Fibroblast of lung (primary cell): Measurements from ENCODE around the gene GPC6.

ENCODE experiments used
- EZH2 ChIP-seq: IDR thresholded peaks from 2 replicates; pipeline ENCODE4 v1.5.1; 2012; ENCODE audit warnings: low read length, control low read depth, mild to moderate bottlenecking; ENCODE audit errors: missing control alignments
- TF ChIP-seq, protein P1 (sequence below), 2 donors: IDR thresholded peaks in 1 of 2; conservative IDR thresholded peaks in 1 of 2; 1 replicate in 1 of 2; 2 replicates in 1 of 2; pipeline ENCODE4 v1.5.1; 2011 to 2012; ENCODE audit warnings: low read length in 2 of 2, control low read depth in 1 of 2, inconsistent platforms in 1 of 2, low read depth in 1 of 2, mild to moderate bottlenecking in 1 of 2

DNA sequence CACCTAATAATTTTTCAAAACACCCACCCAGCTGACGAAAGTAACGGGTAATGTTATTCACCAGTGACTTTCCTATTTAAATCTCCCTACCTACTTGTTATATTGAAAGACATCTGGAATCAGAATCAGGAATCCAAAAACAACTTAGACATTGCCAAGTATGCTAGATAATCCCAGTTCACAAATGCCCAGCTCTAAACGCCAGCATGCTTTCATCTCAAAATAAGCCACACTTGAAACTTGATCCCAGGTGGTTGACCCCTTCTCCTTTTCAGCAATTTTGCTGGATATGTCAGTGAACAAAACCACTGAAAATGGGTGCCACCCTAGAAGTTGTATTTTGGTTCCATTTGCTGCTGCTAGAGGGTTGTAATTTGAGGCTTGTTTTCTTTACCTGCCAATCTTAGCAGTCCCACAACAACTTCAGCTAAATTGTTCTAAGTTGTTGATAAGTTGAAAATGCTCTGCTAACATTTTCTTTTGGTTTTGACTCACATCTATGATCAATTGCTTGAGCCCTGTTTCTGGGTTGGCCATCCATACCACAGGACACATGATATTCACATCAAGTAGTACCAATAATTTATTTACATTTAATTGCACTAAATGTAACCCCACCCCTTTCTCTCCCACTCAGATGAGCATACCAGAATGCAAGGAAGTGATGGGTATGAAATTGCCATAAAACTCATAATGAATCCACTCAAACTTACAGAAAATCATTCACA, 1186.4 kb downstream of the GPC6 start:
- TF ChIP-seq, protein P1, sequence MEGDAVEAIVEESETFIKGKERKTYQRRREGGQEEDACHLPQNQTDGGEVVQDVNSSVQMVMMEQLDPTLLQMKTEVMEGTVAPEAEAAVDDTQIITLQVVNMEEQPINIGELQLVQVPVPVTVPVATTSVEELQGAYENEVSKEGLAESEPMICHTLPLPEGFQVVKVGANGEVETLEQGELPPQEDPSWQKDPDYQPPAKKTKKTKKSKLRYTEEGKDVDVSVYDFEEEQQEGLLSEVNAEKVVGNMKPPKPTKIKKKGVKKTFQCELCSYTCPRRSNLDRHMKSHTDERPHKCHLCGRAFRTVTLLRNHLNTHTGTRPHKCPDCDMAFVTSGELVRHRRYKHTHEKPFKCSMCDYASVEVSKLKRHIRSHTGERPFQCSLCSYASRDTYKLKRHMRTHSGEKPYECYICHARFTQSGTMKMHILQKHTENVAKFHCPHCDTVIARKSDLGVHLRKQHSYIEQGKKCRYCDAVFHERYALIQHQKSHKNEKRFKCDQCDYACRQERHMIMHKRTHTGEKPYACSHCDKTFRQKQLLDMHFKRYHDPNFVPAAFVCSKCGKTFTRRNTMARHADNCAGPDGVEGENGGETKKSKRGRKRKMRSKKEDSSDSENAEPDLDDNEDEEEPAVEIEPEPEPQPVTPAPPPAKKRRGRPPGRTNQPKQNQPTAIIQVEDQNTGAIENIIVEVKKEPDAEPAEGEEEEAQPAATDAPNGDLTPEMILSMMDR (conservative IDR thresholded peaks at IDR 0.05 in 1 of 2, IDR thresholded peaks at IDR 0.05 in 1 of 2; ENCODE audit: low read depth in 1 of 2, low read length in 2 of 2) = no peak
- TF ChIP-seq EZH2 = no peak
